Brain microvascular endothelial cell (primary cell): ENCODE results near the gene ARSG.

Experiments used
- DNase-seq: peaks from one replicate; pipeline ENCODE4 v3.0.0-alpha.2; 2020
- H3K27ac ChIP-seq: fragments of 250-450 bp; sonication (Bioruptor Pico); 2 replicates; pipeline ENCODE4 v1.5.1; 2020; ENCODE audit warnings: mild to moderate bottlenecking, moderate library complexity
- H3K27me3 ChIP-seq: fragments of 250-450 bp; sonication (Bioruptor Pico); replicated peaks from 2 replicates; pipeline ENCODE4 v1.5.1; 2020; ENCODE audit warnings: mild to moderate bottlenecking
- H3K36me3 ChIP-seq: fragments of 250-450 bp; sonication (Bioruptor Pico); replicated peaks from 2 replicates; pipeline ENCODE4 v1.5.1; 2020; ENCODE audit warnings: mild to moderate bottlenecking
- H3K4me3 ChIP-seq: 2 replicates; pipeline ENCODE4 v1.5.1; 2011; ENCODE audit warnings: low read depth, mild to moderate bottlenecking, control low read depth, low read length, moderate library complexity
- in situ Hi-C: cut with HindIII; loops from 2 replicates; pipeline ENCODE4 v1.10.0; 2017; ENCODE audit warnings: low sequenced_read_pairs, low pct_ligation_motif_present
- TF ChIP-seq, protein P1 (sequence below): IDR thresholded peaks from 2 replicates; pipeline ENCODE4 v1.5.1; 2011; ENCODE audit warnings: low read depth, mild to moderate bottlenecking, moderate library complexity, low read length, control low read depth, inconsistent platforms; ENCODE audit errors: missing control alignments

Gene ARSG

DNA sequence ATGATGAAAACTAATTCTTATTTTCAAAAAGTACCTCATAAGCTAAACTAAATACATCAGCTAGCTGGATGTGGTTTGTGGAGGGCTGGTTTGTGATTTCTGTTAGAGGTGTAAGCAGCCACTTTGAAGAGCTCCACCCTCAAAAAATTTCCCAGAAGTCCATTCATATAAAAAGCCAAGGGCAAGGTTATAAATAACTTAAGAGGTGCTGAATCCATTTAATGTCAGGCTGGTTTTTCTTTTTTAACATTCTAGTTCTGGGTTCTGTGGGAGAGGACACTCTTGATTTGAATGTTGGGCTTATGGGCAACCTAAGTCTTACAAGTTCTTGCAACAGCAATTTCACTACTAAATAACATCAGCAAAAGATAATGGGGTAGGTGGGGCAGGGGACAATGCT, 169.4 kb downstream of the ARSG start:
- Histone ChIP-seq H3K36me3 (no peaks in the 10 kb centered on the region), H3K27ac (no peak overlapping the region), H3K27me3 (no peaks in the 10 kb centered on the region), H3K4me3 (no peak overlapping the region)
- in situ Hi-C loops: no loop called here
- TF ChIP-seq, protein P1, sequence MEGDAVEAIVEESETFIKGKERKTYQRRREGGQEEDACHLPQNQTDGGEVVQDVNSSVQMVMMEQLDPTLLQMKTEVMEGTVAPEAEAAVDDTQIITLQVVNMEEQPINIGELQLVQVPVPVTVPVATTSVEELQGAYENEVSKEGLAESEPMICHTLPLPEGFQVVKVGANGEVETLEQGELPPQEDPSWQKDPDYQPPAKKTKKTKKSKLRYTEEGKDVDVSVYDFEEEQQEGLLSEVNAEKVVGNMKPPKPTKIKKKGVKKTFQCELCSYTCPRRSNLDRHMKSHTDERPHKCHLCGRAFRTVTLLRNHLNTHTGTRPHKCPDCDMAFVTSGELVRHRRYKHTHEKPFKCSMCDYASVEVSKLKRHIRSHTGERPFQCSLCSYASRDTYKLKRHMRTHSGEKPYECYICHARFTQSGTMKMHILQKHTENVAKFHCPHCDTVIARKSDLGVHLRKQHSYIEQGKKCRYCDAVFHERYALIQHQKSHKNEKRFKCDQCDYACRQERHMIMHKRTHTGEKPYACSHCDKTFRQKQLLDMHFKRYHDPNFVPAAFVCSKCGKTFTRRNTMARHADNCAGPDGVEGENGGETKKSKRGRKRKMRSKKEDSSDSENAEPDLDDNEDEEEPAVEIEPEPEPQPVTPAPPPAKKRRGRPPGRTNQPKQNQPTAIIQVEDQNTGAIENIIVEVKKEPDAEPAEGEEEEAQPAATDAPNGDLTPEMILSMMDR: no peak
- no peak for DNase-seq

DNA sequence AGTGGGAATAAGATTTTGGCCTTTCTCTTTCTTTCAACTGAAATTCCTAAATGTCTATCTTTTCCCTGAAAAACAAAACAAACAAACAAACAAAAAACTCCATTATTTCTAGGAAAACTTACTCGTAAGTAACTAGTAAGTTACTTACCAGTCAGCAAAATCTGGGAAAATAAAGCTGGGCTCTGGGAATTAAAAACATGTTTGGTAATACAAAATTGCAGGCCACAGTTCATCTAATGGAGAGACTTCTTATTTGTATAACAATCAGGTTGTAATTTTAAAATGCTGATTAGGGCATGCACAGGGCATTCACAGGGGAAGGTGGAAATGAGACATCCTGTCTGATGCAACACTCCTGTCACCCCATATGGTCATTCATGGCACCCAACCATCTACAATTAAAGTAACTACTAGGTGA, 169.8 kb downstream of the ARSG start:
- TF ChIP-seq, protein P1: no peak
- H3K36me3 ChIP-seq: no peaks in the 10 kb centered on the region
- H3K27me3 ChIP-seq: no peaks in the 10 kb centered on the region
- H3K27ac ChIP-seq: no peak overlapping the region
- in situ Hi-C loops: no loop called here
- no peak for DNase-seq
- no peak overlapping the region for H3K4me3 ChIP-seq

DNA sequence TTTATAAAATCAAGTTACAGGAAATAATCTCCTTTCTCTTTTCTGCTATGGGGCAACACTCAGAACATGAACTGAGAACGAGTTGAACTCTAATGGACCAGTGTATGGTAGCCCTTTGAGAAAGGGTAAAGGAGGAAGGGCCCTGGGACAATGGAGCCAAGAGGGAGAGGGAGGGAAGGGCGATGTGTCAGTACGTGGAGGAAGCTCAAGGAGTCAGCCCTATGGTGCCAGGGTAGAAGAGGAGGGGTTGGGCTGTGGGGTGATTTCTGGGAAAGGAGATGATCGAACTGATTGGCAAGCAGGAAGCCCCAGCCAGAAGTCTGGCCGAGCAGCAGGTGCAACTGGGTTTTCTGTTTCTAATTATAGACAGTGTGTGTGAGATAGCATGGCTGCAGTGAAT, 170.3 kb downstream of the ARSG start:
- in situ Hi-C loops: no loop called here
- Histone ChIP-seq H3K4me3 (no peak overlapping the region), H3K27ac (no peak overlapping the region), H3K27me3 (no peaks in the 10 kb centered on the region), H3K36me3 (no peaks in the 10 kb centered on the region)
- no peak for DNase-seq
- TF ChIP-seq, protein P1: no peak

DNA sequence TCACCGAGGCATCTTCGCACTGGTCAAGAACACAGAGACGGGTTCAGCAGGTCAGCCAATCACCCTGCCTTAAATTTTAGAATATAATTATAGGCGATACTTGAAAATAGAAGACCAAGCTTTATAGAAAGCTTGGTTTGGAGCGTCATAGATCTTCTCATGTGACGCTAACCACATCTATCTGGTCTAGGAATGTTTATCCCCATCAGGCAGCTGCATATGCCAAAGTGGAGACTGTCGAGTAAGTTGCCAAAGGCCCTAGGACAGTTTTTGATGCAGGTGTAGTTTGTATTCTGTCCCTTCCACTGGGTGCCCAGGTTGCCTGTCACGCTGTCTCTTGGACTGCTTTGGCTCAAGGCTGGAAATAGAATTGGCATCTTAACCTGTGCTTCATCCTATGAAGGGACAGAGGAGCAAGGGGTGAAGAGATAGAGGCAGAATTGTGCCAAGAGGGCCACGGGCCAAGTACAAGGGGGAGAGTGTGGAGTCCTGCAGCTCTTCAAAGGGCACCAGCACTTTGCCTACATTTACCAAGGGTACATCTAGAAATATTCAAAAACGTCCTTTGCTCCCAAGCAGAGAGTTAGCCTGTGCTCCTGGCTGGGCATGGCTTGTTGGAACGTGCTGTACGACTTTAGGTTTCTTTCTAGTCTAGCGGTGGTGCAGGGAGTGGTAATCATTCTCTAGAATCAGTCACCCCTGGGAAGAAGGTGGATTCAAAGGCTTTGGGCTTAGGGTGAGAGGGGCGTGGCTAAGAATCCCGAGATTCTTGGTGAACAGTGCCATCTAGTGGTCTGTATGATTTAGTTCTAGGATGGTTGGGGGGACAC, 171.3 kb downstream of the ARSG start:
- in situ Hi-C loops: no loop called here
- TF ChIP-seq, protein P1: peak; percentile 72
- no peak overlapping the region for H3K4me3 ChIP-seq
- H3K36me3 ChIP-seq: no peaks in the 10 kb centered on the region
- peak; percentile 57 for DNase-seq
- H3K27me3 ChIP-seq: no peaks in the 10 kb centered on the region
- H3K27ac ChIP-seq: no peak overlapping the region

DNA sequence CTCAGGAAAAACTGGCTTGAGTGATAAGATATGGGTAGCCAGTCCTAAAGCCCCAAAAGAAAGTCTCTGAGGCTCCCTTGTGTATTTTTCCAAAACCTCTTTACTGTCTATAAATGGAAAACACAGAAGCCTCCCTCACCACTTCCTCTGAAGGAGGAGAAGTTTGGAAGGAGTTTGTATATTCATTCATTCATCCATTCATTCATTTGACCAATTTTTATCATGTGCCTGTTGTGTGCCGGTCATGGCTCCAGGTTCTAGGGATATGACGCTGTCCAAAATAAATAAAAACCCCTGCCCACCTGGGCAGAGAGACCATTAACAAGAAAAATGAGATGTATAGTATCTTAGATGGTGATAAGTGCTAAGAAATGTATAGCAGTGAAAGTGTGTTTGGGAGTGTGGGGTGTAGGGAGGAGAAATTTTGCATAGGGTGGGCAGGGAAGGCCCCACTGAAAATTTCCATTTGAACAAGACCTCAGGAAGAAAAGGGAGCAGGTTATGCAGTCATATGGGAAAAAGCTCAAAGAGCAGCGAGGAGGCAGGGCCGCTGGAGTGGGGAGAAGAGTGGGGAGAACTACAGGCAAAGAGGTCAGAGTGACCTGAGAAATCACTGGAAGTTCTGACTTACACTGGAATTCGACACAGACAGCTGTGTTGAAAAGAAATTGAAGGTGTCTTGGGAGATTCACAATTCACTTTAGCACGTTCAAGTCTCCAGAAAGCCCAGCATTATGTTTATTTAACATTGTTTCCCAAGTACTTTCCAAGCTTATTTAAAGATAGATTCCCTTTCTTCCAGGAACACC, 172.1 kb downstream of the ARSG start:
- no peak for DNase-seq
- Histone ChIP-seq H3K4me3 (no peak overlapping the region), H3K36me3 (no peaks in the 10 kb centered on the region), H3K27me3 (no peaks in the 10 kb centered on the region), H3K27ac (no peak overlapping the region)
- TF ChIP-seq, protein P1: no peak
- in situ Hi-C loops: no loop called here
